GM19238 (cell line): ENCODE results near the gene RIPK4.

Experiments
- DNase-seq: peaks from one replicate; pipeline ENCODE4 v3.0.0; 2011; ENCODE audit warnings: low spot score; ENCODE audit not compliant: insufficient read length

Gene RIPK4

DNA sequence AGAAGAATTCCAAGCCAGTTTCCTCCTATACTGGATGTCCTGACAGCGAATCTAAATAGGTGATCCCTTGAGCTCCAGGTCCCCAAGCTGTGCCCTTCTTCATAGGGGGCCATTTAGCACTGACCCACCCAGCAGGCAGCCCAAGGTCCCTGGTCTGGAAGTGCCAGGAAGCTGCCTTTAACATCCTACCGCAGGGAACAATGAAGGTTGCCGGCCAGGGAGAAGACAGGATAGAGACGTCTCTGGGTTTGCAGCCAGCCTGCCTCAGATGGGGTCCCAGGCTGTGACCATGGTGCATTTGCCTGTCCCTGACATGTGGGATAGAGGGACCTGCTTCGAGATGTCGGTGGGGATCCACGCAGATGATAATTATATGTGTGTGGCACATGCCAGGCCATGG, 2.7 kb upstream of the RIPK4 start:
- no peak for DNase-seq

DNA sequence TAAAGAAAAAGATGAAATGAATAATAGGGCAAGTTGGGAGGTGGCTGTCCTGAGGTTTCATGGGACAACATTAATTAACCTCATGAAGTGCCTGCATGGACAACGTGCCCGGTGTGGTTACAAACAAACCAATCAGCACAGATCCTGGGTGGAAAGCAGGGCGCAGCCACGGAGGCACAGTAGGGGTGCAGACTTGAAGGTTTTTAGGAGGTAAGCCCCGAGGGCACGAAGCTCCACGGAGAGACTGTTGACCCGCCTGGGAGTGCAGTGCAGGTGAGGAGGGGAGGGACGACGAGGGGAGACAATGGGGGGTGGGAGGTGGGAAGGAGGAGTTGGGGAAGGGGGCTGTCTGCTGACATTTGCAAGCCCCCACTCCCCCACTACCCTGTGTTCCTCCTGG, 2.3 kb upstream of the RIPK4 start:
- no peak for DNase-seq

DNA sequence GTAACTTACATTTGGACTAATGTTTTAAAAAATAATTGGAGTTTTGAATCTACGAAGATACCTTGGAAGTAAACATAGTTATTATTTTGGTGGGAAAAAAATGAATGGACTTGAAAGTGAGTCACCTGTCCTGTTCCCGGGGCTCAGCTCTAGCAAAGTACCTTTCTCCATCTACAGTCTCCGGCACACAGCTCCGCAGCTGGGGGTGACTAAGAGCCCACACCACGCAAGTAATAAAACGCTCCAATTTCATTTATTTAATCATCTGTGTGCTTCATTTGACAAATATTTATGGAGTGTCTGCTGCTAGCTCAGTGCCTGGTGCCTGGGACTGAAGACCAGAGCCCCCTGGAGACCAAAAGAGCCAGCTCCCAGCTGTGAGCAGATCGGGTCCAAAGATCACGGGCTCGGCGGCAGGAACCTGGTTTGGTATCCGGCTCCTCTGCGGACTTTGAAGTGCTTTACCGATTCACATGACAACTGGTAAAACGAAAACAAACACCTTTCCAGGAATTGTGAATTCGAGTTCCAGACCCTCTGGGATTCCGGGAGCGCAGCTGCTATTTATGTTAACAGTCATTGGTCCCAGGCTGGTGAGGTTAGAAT, 1.7 kb upstream of the RIPK4 start:
- no peak for DNase-seq

DNA sequence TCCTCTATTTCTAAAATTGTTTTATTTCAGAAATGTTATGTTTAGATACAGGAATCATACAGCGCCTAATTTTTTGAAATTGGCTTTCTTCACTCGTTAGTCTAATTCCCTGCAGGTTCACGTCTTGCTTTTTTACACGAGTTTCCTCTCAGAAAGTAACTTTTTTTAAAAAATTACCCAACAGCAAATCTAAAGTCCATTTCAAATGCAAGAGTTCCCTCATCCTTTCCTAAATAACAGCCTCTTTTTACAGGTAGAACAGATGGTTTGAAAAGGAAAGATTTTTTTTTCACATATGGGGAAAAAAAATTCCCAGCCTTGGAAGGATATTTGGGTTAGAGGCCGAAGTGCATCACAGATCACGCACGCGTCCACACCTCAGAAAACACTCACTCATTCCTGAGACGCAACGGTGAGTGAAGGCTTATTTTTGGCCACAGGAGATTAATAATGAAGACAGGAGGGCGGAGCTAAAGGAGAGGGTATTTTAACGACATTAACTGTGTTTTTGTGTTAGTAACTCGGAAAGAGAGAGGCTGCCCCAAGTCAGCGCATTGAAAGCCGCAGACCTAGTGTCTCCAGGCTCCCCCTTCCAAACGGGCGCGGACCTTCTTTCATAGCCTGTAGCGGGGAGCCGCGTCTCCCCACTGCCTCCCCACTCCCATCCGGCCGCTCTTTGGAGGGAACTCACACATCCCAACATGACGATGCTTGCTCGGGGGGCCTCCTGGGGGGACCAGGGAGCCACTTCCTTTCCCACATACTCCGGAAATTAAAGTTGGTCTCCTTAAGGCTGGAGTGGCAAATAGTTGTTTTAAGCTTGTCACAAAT, 969 bp upstream of the RIPK4 start:
- DNase-seq = no peak

DNA sequence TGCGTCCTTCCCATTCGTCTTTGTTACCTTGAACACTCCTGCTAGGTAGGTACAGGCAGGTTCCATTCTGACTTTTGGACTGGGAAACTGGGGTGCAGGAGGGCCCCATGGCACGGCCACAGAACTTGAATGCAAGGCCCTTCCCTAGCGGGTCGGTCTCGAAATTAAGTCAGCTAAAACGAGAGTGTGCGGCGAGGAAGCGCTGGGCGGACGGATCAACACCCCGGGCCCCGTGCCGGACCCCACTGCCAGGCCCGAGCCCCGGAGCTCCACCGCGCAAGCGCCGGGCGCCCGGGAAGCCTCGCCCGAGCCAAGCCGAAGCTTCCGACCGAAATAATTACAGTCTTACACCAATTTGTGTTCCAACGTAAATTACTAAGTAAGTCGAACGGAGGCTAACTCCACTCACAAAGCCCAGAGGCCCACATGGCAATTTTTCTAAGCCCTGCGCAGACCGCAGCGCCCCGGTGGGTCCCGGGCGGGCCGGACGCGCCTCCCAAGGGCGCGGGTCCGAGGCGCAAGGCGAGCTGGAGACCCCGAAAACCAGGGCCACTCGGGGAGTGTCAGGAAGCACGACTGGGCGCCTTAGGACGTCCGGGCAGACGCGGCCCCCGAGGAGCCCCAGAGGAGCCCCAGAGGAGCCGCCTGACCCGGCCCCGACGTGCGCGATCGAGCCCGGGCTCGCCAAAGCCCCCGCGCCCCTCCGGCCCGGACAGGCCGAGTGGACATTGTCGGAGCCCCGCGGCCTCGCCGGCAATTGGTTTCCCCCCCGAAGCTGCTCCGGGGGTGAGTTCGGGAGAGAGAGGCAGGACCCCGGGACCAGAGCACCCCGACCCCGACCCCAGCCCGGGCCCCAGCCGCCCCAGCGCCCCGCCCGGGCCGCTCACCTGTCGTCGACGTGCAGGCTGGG, 624 bp downstream of the RIPK4 start:
- no peak for DNase-seq

DNA sequence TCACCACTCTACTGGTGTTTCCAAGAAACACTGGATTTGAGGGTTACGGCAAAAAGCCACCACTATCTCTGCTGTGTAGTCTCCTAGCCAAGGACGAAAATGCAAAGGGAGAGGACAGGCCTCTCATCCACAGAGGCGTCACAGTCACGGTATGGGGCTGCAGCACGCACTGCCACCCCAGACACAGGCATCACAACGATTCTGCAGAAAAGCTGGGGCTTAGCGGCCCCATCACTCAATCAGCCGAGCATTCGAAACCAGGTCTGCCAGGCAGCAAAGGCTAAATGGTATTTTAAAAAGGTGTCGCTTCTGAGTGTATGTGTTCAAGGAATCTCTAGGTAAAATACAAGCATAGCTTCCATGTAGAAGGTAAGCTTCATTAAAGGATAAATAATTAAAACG, 1.4 kb downstream of the RIPK4 start:
- no peak for DNase-seq

DNA sequence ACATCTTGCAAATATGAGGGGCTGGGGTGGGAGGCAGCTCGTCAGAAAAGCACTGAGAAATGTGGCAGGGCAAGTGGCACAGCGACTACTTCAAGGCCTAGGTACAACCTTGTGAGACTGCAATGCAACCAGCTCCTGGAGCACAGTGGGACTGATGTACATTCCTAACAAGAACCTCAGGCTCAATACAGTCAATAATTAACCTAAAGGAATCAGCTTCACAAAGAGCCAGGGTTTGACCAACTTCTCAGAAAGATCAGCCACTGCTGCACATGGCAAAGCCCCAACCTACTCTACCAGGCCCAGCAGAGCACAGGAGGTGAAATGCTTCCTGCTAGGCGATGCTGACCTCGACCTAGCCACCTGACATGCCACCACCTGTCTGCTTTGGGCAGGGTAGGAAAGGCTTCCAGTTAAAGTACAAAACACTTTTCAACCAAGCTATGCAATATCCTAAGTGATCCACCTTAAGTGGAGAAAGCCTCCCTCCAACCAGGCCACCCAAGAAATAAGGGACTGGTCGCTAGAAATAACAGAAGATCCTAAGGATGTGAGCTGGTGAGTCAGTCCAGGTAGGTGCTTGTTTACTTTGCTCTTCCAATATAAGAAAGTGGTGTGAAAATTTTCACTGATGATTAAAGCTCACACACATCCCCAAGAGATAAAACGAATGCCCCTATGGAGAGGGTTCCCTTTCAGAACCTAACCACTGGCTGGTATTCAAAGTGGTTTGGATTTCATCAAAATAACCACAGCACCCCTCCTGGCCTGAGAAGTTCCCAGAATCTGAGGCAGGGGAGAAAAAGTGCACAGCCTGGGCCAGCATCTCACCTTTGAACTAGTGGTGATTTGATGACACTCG, 2.1 kb downstream of the RIPK4 start:
- no peak for DNase-seq

DNA sequence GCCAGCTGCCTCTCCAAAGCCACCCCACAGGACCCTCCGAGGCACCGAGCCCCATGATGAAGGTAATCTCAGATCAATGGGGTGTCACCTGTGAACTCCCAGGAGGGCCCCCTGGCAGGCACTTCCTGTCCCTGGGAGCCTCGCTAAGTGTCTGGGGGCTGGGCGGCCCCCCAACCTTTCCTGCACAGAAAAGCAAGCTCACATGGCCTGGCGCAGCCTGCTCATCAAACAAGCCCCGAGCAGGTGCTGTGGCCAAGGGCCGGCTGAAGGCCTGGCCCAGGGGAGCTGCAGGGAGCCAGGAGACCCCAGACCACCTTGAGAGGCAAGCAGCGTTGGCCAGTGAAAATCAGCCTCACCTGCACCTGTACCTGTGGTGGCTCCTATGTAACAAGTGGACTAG, 2.9 kb downstream of the RIPK4 start:
- no peak for DNase-seq

DNA sequence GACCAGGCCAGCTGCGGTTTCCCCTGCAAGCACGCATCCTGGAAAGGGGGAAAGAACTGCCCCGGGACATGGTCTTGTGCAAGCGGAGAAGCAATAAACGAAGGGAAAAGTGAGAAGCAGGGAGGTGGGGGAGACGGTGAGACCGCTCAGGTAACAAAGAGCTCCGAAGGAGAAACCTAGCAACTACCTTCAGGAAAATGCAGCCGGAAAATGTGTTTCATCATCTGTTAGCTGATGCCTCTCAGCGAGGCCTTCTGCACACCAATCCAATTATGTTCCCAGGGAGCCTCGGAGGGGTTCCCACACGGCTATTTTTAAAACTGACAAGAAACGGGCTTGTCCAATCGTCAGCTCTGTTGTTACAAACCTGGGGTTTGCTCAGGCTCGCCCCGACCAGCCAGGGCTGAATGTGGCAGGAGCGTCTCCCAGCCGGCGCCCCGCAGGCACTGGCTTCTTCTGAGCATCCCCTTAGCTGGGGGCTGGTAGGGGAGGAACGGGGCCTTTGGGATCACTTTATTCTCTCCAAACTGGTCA, 3.4 kb downstream of the RIPK4 start:
- DNase-seq = no peak

DNA sequence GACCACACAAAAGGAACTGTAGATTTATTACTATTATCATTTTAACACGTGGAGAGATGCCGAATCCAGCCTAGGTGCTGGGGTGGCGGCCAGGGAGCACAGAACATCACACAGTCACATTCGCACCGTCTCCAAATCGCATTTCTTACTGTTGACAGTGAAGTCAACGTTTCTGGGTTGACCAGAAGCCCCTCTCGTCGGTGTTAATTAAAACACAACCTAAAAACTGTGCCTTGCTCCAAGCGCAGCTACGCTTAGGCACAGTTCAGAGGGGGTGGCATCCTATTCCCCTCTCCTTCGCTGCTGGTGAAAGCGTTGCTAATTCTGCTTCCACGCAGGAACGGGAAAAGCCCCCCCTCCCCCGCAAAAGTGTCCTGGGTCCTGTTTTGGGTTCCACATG, 4.1 kb downstream of the RIPK4 start:
- DNase-seq = no peak

DNA sequence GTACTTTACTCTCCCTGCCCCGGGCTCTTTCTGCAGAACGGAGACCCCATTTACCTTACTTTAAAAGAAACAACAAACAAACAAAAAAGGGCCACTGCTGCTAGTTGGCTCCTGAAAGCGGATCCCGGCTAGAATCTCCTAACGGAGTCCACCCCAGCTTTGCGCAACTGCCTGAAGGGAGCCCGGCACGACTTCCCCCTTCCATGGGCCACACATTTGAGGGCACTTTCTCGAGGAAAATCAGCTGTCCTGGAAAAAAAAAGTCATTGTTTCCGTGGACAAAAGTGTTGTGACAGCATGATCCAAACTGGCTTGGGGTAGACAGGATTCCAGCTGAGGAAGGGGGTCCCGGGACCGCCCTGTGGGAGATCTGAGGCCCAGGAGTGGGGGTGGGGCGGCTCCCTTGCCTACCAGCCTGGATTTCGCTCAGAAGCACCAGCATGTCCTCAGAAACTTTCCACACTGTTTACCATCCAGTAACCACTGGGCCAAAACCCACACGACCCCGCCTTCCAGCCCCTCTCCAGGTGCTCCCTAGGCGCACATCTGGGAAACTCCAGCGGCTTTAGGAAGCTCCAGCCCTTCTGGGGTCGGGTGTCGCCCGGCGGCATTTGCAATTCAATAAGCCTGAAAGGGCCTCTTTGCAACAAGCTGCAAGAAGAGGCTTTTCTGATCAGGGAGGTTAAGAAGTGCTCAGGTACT, 4.8 kb downstream of the RIPK4 start:
- DNase-seq = no peak

DNA sequence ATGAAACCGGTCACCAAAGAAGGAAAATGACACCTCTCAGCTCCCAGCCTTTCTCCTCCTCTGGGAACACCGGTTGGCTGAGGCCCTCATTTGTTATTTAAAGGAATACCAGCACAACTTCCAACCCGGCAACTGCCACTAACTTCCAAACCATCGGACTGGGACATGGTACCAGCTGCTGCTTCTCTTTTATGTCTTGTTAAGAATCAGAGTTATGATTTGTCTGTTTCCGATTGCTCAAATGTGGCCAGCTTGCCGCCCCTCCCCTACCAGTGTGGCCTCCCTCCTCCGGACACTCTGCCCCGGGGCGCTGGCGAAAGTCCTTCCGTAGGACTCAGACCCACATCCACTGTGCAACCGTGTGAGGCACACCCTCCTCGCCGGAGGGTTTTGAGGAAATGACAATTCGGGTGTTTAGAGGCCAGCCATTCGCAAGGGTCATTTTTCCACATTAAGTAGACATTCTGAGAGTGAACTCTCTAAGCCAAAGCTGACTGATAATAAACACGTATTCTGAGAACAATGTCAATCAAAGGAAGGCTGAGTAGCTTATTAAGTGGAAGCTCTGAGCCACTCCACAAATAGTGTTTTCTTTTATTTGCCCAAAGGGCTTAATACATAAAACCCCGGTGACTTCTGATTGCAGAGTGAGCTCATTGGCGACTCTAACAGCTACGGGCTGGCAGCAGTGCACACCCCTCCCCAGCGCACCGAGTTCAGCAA, 5.5 kb downstream of the RIPK4 start:
- no peak for DNase-seq

DNA sequence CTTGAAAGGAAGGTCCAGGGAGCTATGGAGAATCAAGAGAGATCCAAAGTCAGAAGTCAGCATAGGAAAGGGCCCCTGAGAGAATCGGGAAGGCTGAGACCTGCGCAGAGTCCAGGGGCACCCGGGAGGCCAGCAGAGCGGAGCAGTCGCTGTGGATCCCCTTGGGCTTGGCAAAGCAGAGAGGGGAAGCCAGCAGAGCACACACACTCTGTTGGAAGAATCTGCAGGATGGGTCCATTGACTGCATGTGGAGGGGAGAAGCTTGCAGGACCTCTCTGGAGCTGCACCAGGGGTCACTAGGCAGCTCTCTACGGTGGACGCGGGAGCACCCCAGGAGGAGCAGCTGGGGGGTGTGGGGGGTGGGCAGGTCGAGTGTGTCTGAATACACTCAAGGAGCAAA, 6.4 kb downstream of the RIPK4 start:
- no peak for DNase-seq

DNA sequence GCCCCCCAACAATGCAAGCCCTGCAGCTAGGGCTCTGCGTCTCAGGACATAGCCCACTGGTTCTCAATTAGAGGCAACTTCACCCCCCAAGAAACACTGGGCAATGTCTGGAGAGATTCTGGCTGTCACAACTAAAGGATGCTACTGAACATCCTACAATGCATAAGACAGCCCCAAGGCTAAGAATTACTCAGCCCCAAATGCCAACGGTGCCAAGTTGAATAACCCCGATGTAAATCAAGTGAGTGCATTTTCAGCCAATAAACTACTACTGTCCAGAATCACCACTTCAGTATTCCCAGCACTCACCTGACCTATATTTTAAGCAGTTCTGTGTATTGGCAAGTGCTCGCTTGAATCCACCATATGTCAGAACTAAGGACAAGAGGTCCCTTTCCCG, 6.9 kb downstream of the RIPK4 start:
- DNase-seq = no peak

DNA sequence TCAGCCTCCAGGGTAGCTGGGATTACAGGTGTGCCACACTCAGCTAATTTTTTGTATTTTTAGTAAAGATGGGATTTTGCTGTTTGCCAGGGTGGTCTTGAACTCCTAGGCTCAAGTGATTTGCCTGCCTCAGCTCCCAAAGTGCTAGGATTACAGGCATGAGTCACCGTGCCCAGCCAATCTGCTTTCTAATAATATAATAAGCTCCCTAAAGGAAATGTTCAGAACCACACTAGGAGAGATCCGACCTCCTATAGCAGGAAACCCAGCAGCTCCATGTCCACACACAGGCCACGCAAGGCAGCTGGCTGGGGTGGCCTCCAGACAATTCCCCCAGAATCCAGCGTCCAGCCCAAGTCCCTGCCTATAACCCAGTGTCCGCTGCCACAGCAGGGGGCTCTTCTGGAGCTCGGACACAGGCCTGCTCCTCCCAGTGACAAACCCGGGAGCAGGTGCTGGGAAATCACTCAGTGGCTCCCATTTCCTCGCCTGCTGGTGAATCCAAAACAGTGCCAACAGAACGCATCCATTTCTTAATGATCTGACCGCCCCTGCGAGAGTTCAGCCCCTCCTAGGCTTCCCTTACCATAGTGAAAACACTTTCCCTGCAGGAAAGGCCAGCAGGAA, 7.5 kb downstream of the RIPK4 start:
- no peak for DNase-seq

DNA sequence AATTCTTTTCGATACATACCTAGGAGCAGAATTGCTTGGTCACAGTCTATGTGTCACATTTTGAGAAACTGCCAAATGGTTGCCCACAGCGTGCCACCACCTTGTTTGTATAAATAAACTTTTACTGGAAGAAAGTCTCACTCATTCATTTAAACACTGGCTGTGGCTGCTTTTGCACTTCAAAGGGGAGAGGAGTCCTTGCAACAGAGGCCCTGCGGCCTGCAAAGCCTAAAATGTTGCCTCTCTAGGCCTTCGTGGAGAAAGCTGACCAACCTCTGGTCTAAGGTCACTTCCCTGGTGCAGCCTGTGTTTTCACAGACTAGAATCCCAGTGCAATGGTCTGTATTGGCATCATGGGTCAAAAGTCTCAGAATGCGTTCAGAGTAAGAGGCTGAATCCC, 8.3 kb downstream of the RIPK4 start:
- DNase-seq = no peak

DNA sequence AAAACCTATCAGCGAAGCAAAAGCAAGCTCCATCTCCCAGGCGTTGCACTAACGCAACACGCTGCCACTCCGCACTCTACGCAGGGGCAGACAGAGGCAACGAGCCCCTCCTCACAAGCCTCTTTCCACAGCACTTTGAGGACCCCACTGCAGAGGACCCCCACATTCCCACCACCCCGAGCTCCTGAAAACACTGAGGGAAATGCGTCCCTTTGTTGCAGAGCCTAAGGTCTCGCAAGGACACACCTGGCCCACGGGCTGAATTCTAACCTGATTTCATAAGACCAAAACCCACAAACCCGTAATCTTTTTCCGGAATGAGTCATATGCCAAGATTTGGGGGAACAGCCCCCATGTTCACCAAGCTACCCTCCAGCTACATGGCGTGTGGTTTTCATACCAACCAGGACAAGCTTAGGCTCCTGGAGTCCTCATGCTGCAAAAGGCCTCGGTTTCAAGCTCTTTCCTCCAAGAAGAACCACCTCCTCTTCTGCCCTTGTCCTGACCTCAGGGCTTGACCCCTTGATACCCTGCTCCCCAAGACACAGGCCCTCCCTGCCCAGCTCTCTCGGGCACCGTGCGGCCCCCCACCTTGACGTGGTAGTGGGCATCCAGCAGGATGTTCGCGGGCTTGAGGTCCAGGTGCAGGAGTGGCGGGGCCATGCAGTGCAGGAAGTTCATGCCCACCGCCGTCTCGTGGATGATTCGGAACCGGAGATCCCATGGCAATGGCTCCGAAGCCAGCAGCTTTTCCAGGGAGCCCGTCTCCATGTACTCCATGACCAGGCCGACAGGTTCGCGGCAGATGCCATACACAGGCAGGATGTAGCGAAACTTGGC, 10.7 kb downstream of the RIPK4 start:
- DNase-seq = no peak

DNA sequence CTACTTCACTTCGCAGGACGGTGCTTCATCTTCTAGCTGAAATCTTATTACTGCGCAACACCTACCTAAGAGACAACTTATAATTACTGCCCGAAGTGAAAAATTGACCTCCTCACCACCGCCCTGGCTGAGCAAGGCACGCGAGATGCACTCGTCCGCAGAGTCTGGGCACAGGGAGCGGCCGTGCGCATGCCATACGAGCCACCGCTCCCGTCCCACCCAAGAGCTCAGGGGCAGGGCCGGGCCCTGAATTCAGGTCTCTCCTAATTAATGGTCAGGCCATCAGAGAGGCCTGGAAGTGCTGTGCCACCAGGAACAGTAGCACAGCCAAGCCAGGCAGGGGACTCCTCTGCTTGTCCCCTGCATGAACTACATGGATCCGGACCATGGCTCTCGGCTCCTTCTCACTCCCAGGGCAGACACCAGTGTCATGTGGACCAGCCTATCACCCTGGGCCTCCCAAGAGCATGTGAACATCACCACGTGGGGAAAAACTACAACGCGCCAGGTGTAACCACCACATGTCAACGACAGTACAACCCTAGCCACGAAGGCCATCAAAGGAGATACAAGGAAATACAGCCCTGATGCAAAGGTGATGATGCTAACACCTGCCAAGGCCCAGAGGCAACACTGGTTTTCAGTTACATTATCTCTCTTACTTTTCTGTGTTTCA, 11.5 kb downstream of the RIPK4 start:
- DNase-seq = no peak
